HG03039 (cell line): Measurements from ENCODE around the gene FILIP1L.
A peak's percentile ranks its signal among the peaks of the same experiment; 100 is the strongest.

Experiments used
- ATAC-seq: cut with Tn5 transposase; IDR thresholded peaks from one replicate; pipeline ENCODE4 v1.9.1; 2021; ENCODE audit warnings: mild to moderate bottlenecking, moderate library complexity; ENCODE audit not compliant: unreplicated experiment

FILIP1L gene

DNA sequence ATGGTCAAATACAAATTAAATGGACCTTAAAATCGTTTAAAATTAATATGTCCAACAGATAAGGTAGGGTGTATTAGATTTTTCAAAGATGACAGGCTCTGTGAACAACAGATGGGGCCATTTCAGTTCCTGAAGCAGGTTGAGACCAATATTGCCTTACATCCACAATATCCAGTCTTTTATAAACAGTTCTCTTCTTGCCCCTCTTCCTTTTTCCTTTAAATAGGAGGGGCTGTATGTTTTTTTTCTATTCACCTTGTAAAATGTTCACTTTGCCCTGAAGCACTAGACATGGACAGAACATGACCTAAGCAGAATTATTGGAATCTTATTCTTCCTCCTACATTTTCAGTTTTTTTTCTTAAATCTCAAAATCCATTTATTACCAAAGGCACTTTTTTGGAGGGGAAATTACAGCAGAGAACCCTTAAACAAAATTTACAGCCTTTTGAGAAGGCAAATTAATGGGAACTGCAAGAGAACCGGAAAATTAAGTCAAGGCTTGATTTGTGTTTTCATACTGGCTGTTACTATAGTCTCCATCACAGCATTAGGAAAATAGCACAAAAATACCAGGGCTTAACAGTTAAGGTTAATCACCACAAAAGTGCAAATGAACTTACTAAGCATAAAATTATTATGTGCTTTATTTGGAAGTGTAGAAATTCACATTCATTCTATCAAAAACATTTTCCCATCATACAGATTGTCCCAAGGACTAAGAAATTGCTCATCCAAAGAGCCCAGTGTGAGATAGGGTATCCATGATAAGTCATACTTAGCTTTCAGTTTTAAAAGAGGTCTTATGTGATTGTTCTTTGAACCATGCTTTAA, 240.8 kb downstream of the FILIP1L start:
- ATAC-seq: no peak

DNA sequence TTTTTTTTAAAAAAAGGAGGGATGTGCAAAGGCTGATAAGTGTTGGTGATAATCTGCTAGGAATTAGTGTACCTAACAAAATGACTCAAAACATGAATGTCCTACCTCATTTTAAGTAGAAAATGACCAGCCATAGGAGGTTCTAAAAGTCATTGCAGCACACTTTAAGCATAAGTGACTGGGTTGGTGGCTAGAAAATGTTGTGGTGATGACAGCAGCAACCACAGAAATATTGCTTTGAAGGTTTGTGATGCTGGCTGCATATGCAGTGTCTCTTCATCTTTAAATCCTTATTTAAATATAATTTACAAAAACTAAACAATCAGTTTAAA, 241.4 kb downstream of the FILIP1L start:
- peak; percentile 58 for ATAC-seq

DNA sequence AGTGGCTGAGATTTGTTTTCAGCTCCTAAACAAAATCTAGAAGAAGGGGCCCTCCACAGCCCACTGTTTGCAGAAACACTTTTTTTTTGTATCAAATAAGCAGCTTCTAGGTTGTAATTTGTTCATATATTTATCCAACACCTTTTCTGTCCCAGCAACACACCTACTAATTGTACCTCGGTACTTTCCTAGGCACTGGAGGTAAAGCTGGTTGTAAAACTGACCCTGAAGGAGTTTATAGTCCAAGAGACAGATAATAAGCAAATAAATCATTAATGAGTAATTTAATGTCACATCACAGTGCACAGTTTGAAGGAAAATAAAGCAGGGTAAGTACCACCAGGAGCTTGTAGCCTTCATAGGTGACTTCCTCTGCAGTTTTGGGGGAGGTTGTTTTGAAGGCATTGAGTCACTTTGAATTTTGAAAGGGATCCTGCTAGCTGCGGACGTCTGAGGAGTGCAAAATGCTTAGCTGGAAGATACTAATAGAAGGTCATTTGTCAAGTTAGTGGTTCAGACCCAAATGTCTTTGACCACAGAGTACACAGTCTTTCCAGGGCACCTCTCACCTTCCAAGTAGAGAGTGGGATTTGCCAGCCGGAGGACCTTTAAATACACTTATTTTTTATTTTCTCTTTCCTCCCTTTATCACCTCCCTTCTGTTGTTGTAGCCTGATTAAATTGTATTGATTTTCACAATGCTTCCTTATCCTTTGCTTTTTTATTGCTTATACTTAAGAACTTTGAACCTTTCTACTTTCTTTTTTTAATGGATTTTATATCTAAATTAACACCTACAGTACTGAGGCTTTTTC, 242.9 kb downstream of the FILIP1L start:
- ATAC-seq: no peak

DNA sequence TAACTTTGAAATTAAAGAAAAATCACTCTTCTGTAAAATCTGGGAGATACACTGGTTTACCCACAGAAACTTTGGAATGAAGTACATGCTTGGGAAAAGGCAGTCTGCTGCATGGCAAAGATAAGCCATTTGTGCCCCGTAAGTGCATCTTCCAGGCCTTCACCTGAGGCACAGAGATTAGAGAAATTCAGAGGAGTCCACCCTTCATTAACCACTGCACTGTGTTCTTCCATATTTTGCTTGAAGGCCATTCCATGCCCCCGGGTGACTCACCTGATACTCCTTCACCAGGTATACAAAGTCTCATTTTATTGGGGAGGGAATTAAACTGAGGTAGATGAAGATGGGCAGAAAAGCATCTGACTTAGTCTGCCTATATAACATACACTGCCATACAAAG, 243.6 kb downstream of the FILIP1L start:
- ATAC-seq: no peak

DNA sequence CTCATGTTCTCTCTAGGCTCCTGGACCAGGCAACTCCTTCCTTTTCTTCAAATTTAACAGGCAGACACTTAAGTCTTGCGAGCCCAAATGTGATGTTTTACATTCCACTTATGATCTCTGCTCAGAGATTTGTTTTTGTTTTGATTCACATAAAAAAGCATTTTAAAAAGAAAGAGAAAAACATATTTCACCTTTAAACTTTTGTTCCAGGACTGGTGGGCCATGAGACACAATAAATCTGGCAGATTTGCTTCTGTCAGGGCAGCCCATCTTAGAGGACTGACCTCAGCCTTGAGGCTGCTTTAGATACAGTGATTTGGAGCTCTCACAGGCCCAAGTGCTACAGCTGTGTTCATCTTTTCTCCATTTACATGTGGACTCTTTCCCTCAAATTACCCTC, 244.7 kb downstream of the FILIP1L start:
- ATAC-seq: no peak

DNA sequence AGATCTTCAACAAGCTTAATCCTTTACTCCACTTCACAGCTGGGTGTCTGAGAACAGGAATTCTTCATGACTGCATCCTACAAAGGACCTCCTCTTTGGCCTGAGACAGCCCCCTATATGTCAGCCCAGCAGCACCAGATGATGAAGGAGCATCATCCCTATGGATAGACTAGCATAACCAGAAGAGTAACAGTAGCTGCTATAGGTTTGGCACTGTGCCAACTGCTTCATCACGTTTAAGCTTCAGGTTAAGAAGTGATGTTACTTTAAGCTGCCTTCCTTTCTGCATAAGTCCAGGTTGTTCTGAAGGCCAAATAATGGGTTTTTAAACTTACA, 246.0 kb downstream of the FILIP1L start:
- no peak for ATAC-seq

DNA sequence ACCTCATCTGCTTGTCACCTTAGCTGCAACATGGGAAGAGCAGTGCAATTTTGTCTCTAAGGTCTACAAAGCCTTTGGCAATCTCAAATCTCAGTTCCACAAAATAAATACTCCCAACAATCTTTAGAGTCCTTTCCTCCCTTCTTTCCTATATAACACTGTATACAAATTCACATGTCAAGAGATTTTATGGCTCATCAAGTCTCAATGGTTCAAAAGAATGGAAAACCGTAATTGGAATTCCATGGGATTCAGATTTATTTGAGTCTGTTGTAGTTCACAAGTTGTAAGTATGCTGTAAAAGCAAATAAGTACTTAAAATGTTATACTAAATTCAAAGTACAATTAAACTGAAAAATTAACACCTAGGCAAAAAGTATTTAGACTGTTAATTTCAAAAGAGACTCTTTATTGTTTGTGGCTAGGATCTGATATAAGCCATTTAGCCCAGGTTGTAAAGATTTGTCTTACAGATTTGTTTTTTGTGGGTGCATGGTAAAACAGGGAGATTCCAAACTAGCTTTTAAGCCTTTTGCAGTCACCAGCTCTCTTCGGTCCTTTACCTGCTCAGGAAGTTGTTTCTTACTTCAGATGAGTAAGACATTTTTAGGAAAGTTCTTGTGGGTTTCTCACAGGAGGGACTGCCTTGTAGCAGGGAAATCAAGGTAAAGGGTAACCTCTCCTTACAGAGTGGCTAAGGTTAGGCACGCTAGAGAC, 246.5 kb downstream of the FILIP1L start:
- ATAC-seq: no peak

DNA sequence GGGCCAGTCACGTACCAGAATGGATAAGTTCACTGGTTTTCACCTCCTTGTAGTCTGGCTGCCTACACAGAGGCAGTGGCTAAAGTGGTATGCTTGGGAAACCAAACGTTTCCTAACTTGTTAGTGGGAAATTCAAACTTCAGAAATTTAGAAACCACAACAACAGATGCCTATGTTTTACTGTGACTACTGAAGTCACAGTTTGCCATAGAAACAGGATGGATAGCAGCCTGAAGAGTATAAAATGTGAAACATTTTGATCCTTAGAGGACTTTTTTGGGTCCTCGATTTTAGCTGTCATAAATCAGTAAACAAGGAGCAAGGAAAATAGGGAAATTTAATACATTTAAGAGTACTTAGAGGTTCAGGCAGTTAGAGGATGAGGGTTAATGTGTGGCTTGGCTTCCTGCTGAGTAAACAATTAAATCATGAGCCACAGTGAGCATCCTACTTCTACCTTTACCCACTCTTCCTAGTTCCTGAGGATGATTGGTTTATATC, 248.0 kb downstream of the FILIP1L start:
- no peak for ATAC-seq

DNA sequence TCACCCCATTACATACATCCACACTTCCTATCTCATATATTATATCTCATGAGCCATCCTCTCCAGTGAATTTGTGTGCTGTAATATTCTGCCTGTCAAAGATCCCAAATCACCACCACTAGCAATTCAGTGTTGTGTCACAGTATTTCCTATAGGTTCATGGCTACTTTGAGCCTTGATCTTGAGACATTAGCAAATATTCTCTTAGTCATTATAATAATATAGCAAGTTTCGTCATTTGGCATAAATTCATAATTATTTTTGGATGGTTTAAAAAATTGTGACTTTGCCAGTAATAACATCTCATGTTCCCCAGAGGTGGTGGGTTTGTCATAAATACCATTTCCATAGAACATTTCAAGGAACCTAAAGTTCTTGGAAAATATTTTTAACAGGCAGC, 249.0 kb downstream of the FILIP1L start:
- no peak for ATAC-seq

DNA sequence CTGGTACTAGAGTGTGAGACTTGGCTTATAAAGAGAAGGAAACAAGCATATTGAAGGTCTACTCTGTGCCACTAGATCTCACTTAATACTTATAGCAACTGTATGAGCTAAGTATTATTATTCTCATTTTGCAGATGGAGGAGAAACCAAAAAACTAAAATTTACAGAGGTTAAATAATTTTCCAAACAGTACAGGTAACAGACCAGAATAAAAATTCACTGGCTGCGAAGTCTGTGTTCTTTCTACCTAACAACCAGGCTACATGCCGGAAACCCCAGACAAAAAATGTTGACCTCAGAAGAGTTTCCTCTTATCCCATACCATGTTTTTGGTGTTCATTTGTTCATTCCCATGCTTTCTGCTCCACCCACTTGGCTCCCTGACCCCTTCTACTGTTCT, 250.0 kb downstream of the FILIP1L start:
- no peak for ATAC-seq

DNA sequence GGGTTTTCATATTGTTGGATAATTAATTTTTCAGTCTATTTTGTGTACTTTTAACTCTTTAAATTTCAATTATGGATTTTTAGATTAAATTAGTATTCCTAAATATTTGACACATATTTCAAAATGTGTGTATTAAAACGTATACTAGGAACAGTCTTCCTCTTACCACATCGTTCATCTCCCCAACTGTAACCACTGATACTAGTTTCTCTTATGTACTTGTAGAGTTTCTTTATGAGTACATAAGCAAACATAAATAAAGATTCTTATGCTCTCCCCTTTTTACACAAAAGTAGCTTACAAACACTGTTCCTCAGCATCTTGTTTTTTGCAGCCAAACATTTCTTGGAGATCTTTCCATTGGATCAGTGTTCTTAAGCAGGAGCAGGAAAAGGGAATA, 250.7 kb downstream of the FILIP1L start:
- ATAC-seq: peak; percentile 47

DNA sequence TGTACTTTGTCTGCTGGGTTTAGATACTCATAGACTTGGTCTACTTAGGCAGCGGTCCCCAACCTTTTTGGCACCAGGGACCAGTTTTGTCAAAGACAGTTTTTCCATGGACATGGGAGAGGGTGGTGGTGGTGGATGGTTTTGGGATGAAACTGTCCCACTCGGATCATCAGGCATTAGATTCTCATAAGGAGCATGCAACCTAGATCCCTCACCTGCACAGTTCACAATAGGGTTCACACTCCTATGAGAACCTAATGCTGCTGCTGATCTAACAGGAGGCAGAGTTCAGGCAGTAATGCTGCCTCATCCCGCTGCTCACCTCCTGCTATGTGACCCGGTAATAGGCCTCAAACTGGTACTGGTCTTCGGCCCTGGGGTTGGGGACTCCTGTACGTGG, 251.3 kb downstream of the FILIP1L start:
- no peak for ATAC-seq

DNA sequence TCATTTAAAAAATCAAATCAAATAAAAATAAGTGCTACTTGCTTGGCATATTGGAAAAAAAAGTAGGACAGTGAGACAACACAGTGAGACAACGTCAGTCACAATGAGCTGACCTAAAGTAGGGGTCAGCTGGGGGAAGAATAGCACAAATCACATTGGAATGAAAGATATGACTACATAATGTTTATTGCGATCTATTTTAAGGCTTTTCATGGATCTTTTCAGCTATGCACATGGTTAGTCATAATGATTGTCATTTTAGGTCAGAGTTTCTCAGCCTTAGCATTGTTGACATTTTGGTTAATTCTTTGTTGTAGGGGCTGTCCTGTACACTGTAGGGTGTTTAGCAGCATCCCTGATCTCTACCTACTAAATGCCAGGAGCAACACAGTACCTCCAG, 252.1 kb downstream of the FILIP1L start:
- no peak for ATAC-seq

DNA sequence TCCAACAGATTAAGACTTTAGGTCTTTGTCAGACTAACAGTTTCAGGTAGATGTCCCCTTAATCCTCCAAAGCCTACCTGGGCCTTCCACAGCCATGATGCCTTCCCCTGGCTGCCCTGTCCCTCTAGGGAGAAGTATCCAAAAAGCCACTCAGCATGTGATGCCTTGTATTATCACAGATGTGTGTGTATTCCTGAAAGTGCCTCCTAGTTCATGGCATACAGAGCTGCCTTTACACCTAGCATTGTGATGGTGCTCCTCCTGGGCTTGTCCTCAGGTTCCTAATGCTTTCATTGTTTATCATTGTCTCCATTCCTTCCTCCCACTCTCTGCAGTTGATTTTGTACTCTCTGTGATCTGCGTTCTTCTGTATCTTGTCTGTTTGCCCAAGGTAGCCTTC, 253.1 kb downstream of the FILIP1L start:
- no peak for ATAC-seq

DNA sequence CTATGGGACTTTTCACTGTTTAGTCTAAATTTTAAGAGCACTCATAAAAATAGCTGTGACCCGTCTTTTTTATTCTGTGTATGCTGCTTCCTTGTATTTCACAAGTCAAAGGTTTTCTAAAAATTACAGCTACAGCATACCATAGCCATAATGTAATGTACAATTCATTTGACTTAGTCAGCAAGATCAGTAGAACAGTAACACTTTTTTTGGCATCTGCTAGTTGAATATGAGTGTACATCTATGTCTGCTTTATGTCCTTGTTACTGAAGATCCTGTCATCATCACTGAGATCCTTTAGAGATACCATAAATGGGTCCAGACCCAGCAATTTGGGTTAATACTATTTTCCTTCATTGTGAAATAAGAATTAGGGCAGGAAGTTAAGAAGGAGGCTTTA, 254.5 kb downstream of the FILIP1L start:
- ATAC-seq: no peak

DNA sequence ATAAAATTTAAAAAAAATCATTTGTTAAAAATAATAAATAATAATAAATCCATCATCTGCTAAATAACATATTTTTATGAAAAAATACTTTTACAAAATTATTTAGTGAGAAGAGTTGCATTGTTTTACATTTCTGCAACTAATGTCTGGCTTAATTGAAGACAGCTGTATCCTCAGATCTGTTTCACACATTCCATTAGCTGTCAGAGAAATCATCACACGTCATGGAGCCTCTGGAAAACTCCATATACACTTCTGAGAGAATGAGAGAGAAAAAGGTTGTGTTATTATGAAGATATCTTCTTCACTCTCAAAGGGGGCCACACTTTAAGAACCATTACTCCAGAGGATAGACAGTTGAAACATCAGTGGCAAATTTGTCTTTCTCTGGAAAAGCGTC, 255.8 kb downstream of the FILIP1L start:
- no peak for ATAC-seq

DNA sequence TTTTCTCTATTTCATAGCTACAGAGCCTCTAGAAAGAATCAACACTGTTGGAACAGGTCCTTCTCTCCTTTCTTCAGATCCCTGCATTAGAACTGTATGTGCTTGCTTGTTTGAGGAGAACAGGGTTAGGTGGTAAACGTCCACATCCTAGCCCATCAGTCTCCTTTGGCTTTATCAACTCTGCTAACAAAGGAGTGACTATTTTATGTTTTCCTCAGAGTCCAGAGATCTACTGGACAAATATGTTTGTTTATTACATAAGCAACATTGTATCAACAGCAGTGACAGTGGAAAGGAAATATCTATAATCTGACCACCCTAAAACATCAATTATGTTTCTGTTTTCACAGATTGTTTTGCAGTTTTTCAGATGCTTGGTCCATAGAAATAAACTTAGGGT, 257.0 kb downstream of the FILIP1L start:
- ATAC-seq: no peak

DNA sequence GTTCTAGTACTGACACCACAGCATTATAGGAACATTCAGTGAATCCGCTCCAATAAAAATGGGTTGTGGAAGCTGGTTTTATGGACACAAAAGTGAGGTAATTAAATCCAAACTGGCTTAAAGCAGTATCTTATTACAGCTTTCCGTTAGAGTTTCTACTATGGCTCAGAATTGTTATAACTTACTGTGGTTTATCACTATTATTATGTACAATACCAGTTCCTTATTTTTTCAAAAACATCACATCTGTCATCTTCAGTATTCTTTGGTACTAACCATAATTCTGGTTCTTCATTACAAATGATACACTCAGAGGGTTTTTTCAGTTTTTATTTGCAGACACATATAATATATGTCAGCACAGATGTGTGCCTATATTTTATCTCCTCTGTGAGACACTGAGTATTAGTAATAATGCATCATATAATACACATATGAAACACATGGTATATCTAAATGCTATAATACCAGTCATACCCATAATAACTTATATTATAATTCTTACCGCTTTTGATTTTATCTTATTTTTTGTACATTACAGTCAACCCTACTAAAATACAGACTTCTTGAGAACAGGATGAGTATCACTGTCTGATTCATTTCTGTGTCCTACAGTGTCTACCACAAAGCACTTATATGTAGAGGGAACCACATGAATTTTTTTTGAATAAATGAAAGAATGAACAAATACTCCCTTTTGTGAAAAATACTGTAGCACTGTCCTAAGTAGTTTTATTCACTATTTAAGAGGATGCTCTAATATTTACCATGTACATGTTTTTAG, 257.7 kb downstream of the FILIP1L start:
- no peak for ATAC-seq

DNA sequence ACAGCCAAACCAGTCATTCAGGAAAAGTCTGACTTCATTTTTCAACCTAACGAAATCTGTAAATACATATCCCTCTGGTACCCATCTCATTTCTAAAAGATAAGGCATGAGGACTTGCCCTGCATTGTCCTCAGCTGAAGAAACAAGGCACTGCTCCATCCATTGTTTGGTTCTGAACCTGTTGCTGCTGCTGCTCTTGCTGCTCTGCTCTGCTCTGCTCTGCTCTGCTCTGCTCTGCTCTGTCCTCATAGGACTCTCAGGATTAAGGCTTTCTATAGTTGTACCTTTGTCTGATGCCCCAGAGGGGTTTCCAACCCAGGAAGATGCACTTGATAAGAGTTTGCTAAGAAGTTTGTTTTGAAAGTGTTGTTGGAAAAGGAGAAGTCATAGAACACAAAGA, 258.4 kb downstream of the FILIP1L start:
- ATAC-seq: no peak

DNA sequence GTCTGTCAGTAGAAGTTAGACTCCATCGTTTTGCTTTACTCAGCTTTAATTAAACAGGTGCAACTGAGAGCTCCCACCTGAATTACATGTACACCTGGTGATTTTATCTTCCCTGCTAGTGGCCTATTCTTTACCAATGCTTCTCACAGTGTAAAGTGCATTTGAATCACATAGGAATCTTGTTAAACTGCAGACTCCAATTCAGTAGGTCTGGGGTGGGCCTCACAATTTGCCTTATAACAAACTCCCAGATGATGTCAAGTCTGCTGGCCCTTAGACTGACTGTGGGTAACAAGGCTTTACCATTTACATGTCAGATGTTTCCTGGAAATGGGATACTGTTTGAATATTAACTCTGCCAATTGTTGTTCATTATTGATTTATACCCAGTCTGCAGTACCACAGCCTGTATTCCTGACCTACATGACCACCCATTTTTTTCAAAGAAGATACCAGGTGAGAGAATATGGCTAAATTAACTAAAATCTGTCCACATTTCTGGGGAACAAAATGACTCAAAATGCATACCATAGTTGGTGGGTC, 259.5 kb downstream of the FILIP1L start:
- ATAC-seq: no peak

DNA sequence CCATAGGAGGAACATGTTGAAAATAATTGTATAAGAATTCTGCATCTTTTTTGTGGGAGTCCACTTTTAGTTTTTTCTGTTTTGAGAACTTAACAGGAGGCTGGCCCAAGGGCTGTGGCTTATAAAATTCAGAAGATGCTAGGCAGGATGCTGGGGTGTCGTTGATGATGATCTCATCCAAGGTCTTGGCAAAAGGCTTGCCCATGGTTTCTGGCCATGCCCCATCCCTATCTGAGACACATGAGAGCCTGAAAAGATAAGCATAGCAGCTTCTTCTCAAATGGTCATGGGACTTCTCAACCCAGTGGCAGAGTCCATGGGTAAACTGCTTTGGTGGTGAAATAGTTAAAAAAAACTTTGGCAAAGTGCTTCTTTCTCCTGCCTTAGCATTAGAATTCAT, 261.4 kb downstream of the FILIP1L start:
- ATAC-seq: no peak
